DND-41 (cell line): ENCODE results near the gene UBE2E1.
"Not testable (repeated sequence)": the region's sequence is repeated elsewhere in the genome, so short reads cannot be mapped to it uniquely, and the experiment has no call there.

ENCODE experiments used
- ATAC-seq: fragments of 200-7000 bp; cut with Tn5 transposase; 3 replicates; pipeline ENCODE4 v1.9.1; 2021; ENCODE audit warnings: low read depth; ENCODE audit not compliant: insufficient read depth
- DNase-seq: peaks from one replicate; pipeline ENCODE4 v3.0.0-alpha.2; 2020
- H2AFZ ChIP-seq: 2 replicates; pipeline ENCODE4 v1.6.0; 2012; ENCODE audit warnings: low read depth, low read length
- H3K27ac ChIP-seq: 2 replicates; pipeline ENCODE4 v1.5.1; 2012; ENCODE audit warnings: low read length, inconsistent platforms
- H3K27me3 ChIP-seq: fragments of 200-600 bp; sonication (generic); 2 replicates; pipeline ENCODE4 v1.6.0; 2012; ENCODE audit warnings: low read length, mild to moderate bottlenecking, inconsistent platforms; ENCODE audit not compliant: insufficient read depth, poor library complexity
- H3K36me3 ChIP-seq: 2 replicates; pipeline ENCODE4 v1.5.1; 2012; ENCODE audit warnings: low read length, inconsistent platforms; ENCODE audit not compliant: insufficient read depth
- H3K4me1 ChIP-seq: 2 replicates; pipeline ENCODE4 v1.5.1; 2012; ENCODE audit warnings: mild to moderate bottlenecking, low read length; ENCODE audit not compliant: insufficient read depth
- H3K4me2 ChIP-seq: 2 replicates; pipeline ENCODE4 v1.6.0; 2012; ENCODE audit warnings: mild to moderate bottlenecking, moderate library complexity, low read length, inconsistent platforms; ENCODE audit not compliant: insufficient read depth
- H3K4me3 ChIP-seq, 2 experiments: fragments of 200-600 bp in 1 of 2; shearing (Covaris generic) in 1 of 2; 2 replicates each; pipeline ENCODE4 v1.5.1; 2012 to 2016; ENCODE audit warnings: inconsistent platforms in 2 of 2, low read length in 2 of 2, mild to moderate bottlenecking in 2 of 2, low read depth in 1 of 2, moderate library complexity in 1 of 2
- H3K79me2 ChIP-seq: 2 replicates; pipeline ENCODE4 v1.6.0; 2012; ENCODE audit warnings: low read length, inconsistent platforms; ENCODE audit not compliant: insufficient read depth
- H3K9ac ChIP-seq: 2 replicates; pipeline ENCODE4 v1.6.0; 2012; ENCODE audit warnings: low read depth, mild to moderate bottlenecking, inconsistent platforms, low read length, moderate library complexity
- H3K9me3 ChIP-seq: 2 replicates; pipeline ENCODE4 v1.5.1; 2012; ENCODE audit warnings: low read length, moderate library complexity, mild to moderate bottlenecking, inconsistent platforms; ENCODE audit not compliant: insufficient read depth, severe bottlenecking
- H4K20me1 ChIP-seq: 2 replicates; pipeline ENCODE4 v1.6.0; 2012; ENCODE audit warnings: low read length; ENCODE audit not compliant: insufficient read depth
- CTCF ChIP-seq: IDR thresholded peaks from 2 replicates; pipeline ENCODE4 v1.5.1; 2012; ENCODE audit warnings: borderline replicate concordance, low read length, moderate library complexity, mild to moderate bottlenecking; ENCODE audit not compliant: poor library complexity, severe bottlenecking; ENCODE audit errors: extremely low read depth
- EZH2 ChIP-seq: IDR thresholded peaks from 3 replicates; pipeline ENCODE4 v1.6.1; 2012; ENCODE audit warnings: borderline replicate concordance, low read depth, mild to moderate bottlenecking, moderate library complexity, low read length, inconsistent platforms; ENCODE audit not compliant: severe bottlenecking

The UBE2E1 gene

GRCh38 chr3:23915537-23916108, 109.9 kb downstream of the UBE2E1 start:
- no peak for DNase-seq
- Histone ChIP-seq H3K27ac (no peak overlapping the region), H3K4me3 (peak overlapping the region; percentile 29 to 68; a peak in 3 of 4 replicates), H3K36me3 (peaks cover 32% of the 10 kb centered on the region), H3K9ac (peak overlapping the region; percentile 86), H3K4me1 (peaks cover 31% of the 10 kb centered on the region), H3K9me3 (no peaks in the 10 kb centered on the region), H3K4me2 (peak overlapping the region; percentile 84), H3K27me3 (no peaks in the 10 kb centered on the region), H4K20me1 (peaks cover 28% of the 10 kb centered on the region), H2AFZ (peak overlapping the region; percentile 59), H3K79me2 (peaks cover 26% of the 10 kb centered on the region)
- no peak for ATAC-seq
- no peak for TF ChIP-seq CTCF
- no peak for TF ChIP-seq EZH2

- Histone ChIP-seq H3K27me3 (no peaks in the 10 kb centered on the region), H3K36me3 (peaks cover 38% of the 10 kb centered on the region), H4K20me1 (peaks cover 30% of the 10 kb centered on the region), H3K4me2 (peak overlapping the region; percentile 84), H3K27ac (peak overlapping the region; percentile 16; the same call in 1 of the 2 replicates), H2AFZ (peak overlapping the region; percentile 59), H3K9ac (peak overlapping the region; percentile 86), H3K79me2 (peaks cover 26% of the 10 kb centered on the region), H3K9me3 (no peaks in the 10 kb centered on the region), H3K4me1 (peaks cover 31% of the 10 kb centered on the region), H3K4me3 (peak overlapping the region; percentile 29 to 68; a peak in 3 of 4 replicates)
- ATAC-seq (peak; percentile 50), DNase-seq (no peak)
- no peak for TF ChIP-seq CTCF
- TF ChIP-seq EZH2: peak; percentile 34
These were observed 110.6 kb downstream of the UBE2E1 start for GRCh38 chr3:23916152-23916885.

- peaks cover 40% of the 10 kb centered on the region for H3K36me3 ChIP-seq
- TF ChIP-seq EZH2 (no peak), CTCF (peak; percentile 35)
- no peaks in the 10 kb centered on the region for H3K9me3 ChIP-seq
- H3K9ac ChIP-seq: peak within 1 kb of the TSS; percentile 86
- H2AFZ ChIP-seq: peak within 1 kb of the TSS; percentile 71
- H3K27ac ChIP-seq: peak within 1 kb of the TSS; percentile 86
- ATAC-seq: peak; percentile 89
- DNase-seq: peak; percentile 97
- H3K4me1 ChIP-seq: peaks cover 31% of the 10 kb centered on the region
- H3K4me3 ChIP-seq: peak within 1 kb of the TSS; percentile 47 to 68
- no peaks in the 10 kb centered on the region for H3K27me3 ChIP-seq
- H3K79me2 ChIP-seq: peaks cover 26% of the 10 kb centered on the region
- peak within 1 kb of the TSS; percentile 84 for H3K4me2 ChIP-seq
- H4K20me1 ChIP-seq: peaks cover 30% of the 10 kb centered on the region
These were observed 111.3 kb downstream of the UBE2E1 start, which contains the start of the genes NKIRAS1 and RPL15 for GRCh38 chr3:23916886-23917678. Gene NKIRAS1 (minus strand): TSS chr3:23916990. CDS start chr3:23910904, 6,086 bp downstream. Gene RPL15 (plus strand): TSS chr3:23917132. CDS start chr3:23917860, 728 bp downstream.

GRCh38 chr3:23917679-23918303, 112.0 kb downstream of the UBE2E1 start:
- Histone ChIP-seq H3K4me1 (peaks cover 31% of the 10 kb centered on the region), H3K27ac (peak overlapping the region; percentile 86), H2AFZ (peak overlapping the region; percentile 71), H4K20me1 (peaks cover 30% of the 10 kb centered on the region), H3K4me3 (peak overlapping the region; percentile 47 to 68), H3K36me3 (peaks cover 40% of the 10 kb centered on the region), H3K79me2 (peaks cover 26% of the 10 kb centered on the region), H3K9ac (peak overlapping the region; percentile 86), H3K4me2 (peak overlapping the region; percentile 76)
- DNase-seq: peak; percentile 80
- not testable (repeated sequence) for ATAC-seq, H3K9me3 ChIP-seq, H3K27me3 ChIP-seq

GRCh38 chr3:23918331-23918730, 112.6 kb downstream of the UBE2E1 start:
- H3K9me3 ChIP-seq, ATAC-seq, DNase-seq, H2AFZ ChIP-seq, H3K27me3 ChIP-seq: not testable (repeated sequence)
- H3K4me1 ChIP-seq: peaks cover 31% of the 10 kb centered on the region
- peak overlapping the region; percentile 76 for H3K4me2 ChIP-seq
- peaks cover 30% of the 10 kb centered on the region for H4K20me1 ChIP-seq
- peak overlapping the region; percentile 47 to 68; a peak in 3 of 4 replicates for H3K4me3 ChIP-seq
- H3K9ac ChIP-seq: peak overlapping the region; percentile 86
- peaks cover 26% of the 10 kb centered on the region for H3K79me2 ChIP-seq
- H3K36me3 ChIP-seq: peaks cover 40% of the 10 kb centered on the region
- H3K27ac ChIP-seq: peak overlapping the region; percentile 86
